GM21526 (cell line): ENCODE data around the gene TRIM54.
"Not testable (repeated sequence)": the region's sequence is repeated elsewhere in the genome, so short reads cannot be mapped to it uniquely, and the experiment has no call there.

ENCODE experiments used
- ATAC-seq: cut with Tn5 transposase; IDR thresholded peaks from one replicate; pipeline ENCODE4 v1.9.1; 2021; ENCODE audit warnings: moderate library complexity; ENCODE audit not compliant: unreplicated experiment, low FRiP score

The TRIM54 gene

DNA sequence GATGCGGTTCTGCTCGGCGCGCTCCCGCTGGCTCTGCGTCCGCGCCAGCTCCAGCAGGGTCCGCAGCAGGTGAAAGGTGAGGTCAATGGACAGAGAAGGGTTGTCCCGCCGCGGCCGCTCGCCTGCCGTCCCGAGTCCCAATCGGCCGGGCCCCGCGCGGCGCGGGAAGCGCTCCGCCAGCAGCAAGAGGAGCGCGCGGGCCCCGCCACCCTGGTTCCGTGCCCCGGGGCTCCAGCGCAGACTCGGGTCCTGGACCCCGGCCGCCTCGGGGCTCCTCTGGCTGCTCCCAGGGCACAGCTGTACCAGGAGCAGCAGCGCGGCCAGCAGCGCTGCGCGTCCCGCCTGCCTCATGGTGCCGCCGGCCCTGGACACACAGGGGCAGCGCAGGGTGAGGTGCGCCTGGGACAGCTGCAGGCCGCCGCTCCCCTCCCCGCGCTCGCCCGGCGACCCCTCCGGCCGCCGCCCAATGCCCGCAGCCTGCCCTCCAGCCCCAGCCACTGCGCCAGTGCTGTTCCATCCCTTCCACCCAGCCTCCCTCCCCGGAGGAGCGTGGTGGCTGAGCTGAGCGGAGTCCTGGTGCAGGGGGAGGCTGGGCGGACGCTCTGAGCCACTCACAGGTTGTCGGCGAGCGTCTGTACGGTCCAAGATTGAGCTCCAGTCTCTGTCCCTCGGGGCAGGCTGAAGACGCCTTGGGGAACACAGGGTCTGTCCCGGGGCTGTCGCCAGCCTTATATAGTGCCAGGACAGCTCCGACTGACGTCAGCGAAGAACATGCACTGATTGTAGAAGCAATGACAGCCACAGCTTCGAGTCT, 25.5 kb downstream of the TRIM54 start:
- no peak for ATAC-seq

DNA sequence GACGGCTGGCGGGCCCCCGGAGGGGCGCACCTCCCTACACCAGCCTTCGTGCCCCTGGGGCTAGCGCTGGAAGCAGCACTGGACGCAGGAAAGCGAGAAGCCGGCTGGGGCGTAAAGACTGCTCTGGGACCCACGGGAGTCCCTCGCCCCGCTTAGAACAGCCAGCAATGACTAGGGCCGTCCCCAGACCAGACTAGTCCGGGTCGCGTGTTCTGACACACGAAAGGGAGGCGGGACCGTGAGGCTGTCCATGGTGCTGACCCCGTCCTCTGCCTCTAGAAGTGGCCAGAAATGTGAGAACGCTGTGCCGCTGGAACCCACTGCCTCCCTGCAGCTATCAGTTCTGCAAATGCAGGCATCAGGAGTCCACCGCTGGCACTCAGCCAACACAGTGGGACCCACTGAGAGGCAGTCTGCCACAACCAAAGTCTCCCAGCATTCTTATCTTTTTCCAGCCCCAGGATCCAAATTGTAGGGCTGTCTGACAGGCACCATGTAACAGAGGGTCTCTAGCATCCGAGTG, 26.2 kb downstream of the TRIM54 start, which contains the start of gene UCN:
Gene UCN (minus strand): TSS at position 87 of the 523 bp plus-strand sequence. CDS start 550 bp downstream, outside the sequence.
- ATAC-seq, result no peak

DNA sequence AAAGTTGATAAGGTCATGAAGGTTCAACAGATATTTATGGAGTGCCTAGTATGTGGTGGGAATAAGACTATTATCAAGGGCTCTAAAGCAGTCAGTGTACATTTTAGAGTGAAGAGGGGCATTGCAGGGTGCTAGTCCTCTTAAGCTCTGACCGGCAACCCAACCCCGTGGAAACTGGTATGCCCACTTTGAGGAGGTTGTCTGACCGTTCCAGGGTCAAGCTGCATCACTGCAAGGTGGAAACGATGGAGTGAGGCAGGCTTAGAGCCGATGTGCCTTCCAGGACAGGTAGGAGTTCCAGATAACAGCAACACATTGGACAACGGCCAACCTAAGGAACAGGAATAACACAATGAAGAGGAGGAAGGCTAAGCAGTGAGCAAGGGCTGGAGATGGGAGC, 27.4 kb downstream of the TRIM54 start:
- no peak for ATAC-seq

DNA sequence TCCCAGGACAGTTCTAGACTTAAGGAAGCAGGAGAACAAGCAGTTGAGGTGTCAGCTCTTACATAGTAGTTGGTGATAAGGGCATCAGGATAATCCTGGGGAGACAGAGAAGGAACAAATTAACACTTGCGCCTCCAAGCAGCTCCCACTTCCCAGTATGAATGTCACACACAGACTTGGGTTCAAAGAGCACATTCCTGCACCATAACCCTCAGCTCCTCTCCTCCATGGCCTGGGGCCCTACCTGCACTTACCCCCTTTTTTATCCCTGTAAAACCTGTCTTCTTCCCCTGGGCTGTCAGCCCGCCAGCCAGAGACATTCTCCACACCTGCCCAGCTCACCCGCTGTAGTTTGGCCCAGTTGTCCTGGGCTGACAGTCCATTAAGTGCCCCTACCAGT, 29.9 kb downstream of the TRIM54 start:
- no peak for ATAC-seq

DNA sequence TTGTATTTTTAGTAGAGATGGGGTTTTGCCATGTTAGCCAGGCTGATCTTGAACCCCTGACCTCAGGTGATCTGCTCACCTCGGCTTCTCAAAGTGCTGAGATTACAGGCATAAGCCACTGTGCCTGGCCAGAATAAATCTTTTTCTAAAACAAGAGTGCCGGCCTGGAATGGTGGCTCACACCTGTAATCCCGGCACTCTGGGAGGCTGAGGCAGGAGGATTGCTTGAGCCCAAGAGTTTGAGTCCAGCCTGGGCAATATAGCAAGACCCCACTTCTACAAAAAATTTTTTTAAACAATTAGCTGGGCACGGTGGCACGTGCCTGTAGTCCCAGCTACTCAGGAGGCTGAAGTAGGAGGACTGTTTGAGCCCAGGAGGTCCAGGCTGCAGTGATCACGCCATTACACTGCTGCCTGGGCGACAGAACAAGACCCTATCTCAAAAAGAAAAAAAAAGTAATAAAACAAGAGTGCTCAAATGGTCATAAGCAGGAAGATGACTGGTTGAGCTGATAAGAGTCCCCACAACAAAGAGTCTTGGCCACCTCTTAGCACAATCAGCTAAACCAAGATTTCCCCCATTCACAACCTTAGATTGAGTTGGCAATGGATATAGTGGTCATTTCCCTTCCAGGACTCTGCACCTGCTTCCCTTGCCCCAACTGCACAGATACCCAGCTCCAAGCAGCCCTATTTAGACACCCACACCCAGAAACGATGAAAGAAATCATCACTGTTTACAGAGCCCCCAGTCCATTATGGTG, 31.8 kb downstream of the TRIM54 start:
- ATAC-seq, result no peak

DNA sequence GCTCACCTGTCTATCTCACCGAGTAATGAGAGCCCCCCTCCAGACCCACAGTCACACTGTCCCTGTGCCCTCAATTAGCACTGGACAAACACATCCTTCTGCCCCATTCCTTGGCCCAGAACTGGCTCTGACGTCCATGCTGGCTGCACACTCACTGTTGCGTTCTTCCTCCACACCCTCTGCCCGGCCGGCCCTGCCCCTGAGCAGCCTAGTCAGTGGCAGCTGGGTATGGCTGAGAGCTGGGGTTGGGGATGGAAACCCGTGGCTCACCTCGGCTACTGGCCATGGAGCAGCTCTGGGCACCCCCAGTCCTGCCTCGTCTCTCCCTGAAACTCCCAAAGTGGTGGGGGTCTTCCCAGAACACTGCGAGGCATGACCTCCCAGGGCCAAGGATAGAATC, 32.5 kb downstream of the TRIM54 start:
- no peak for ATAC-seq

DNA sequence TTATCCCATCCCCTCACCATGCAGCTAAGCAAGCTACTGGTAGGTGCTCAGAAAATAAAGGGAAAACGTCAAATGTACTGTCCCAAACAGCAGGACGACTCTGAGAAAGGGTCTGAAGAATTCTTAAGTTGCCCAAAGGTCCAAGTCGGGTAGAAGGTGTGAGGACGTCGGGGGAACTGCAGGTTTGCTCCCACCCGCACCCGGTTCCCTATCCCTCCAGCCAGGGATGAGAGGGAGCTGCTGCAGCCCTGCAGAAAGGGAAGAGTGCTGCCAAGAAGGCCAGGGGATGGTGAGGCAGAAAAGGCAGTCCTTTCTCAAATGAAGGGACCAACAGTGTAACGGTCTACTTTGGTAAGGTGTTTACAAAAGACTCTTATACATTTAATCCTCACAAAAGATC, 32.9 kb downstream of the TRIM54 start:
- ATAC-seq, result no peak

DNA sequence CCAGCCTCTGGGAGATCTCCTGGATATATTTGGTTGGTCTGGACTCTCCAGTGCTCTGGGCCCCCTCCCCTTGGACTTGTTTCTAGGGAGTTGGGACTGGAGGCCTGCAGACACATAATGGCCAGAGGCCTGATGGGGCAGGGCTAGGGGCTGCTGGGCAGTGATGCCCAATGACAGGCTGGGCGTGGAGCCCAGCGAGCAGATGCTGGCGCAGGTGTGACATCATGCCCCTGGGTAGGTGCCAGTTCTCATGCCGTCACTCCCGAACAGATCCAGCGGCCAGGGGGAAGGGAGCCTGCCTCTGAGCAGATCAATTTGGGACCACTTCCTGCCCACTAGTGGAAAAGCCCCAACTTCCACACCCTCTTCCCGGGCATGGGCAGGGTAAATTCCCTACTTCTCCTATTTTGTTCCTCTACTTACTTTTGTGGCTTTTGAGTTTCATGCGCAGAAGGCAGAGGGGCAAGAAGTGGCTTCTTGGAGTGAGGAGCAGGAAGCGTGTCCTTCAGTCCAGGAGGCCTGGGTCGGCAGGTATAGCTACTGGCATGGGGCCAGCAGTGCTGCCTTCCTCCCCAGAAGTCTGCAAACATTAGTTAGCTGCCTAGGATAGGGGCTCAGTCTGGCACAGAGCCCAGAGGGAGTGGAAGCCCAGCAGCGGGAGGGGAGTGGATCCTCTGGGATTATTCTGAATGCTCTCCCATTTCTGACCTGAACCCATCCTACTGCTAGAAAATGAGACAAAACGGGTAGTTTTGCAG, 34.6 kb downstream of the TRIM54 start:
- no peak for ATAC-seq

DNA sequence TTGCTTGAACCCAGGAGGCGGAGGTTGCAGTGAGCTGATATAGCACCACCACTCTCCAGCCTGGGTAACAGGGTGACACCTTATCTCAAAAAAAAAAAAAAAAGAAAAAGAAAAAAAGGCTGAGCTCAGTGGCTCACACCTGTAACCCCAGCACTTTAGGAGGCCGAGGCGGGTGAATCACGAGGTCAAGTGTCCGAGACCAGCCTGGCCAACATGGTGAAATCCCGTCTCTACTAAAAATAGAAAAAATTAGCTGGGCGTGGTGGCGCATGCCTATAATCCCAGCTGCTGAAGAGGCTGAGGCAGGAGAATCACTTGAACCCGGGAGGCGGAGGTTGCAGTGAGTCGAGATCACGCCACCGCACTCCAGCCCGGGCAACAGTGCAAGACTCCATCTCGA, 37.6 kb downstream of the TRIM54 start:
- not testable (repeated sequence) for ATAC-seq

DNA sequence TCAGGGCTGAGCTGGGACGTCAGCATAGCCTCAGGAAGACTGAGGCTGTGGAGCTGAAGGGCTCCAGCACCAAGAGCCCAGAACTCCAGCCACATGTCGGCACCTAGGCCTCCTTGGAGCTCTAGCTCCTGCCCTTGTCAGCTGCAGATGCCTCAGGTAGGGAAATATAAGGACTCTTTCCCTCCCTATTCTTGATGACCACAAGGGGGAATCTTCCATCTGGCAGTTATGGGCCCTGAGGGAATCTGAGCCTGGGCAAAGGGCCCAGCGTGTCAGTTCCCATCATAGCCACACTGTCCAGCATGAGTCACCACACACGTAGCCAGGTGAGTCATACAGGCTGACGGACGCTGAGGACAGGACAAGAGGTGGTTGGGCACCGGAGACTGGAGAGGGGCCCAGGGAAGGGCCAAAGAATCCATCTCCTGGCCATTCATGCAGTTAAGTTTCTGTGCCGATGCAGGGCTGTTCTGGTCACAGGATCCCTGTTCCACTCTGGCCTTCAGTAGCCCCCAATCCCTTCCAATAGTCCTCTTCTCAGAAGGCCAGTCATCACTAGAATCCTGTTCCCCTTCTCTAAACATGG, 38.8 kb downstream of the TRIM54 start:
- no peak for ATAC-seq

DNA sequence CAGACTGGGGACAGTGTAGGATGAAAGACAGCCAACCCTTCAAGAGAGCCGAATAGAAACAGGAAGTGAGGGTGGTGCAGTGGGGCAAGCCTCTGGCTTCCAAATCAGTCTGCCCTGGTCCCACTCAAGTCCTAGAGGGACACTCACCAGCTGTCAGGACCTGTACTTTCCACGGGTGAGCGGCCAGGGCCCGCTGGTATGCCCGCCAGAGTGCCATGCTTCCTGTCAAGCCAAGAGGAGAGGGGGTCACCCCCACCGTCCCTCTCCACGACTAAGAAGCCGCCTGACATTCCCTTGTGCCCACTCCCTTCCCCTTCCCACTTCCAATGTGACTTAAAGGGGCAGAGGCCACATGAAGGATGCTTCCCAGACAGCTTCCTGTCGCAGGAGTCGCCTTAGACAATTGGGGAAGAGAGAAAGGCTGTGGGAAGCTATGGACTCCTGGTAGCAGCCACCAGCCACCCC, 40.1 kb downstream of the TRIM54 start:
- ATAC-seq, result no peak

DNA sequence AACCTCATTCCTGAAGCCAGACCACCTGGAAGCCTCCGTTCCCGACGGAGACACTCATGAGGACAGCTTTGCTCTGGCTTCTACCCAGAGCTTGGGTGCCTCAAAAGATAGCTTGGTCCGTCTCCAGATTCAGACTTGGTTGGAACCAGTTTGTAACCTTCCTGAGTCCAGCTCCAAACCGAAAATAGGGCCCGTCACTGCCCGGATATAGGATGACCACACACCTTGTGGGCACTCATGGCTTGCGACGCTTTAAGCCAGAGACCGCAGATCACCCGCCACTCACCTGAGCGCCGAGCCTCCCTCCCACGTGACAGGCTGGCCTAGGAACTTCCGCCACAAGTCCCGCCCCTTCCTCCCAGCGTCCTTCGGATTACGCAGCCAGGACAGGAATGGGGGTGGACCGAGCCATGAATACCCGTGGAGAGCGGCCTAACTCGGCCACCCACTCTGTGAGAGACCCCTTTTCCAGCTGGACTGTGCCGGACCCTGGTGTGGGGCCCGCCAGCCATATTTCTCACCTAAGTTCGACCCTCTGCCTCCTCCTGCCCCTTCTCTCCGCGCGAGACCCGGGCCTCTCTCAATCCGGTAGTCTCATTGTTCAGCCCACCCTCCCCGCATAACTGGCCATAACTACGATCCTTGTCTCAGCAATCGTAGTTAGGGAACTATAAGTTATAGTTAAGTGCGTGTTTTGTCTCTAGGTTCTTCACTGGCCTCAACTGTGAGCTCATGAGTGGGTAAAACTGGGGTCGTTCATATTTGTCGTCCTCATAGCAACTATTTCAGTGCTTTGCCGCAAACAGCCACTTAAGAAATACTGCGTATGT, 40.8 kb downstream of the TRIM54 start, which contains the start of gene MPV17:
Gene MPV17 (minus strand): TSS at position 332 of the 830 bp plus-strand sequence. CDS start 580 bp downstream, outside the sequence.
- peak; percentile 73 for ATAC-seq

DNA sequence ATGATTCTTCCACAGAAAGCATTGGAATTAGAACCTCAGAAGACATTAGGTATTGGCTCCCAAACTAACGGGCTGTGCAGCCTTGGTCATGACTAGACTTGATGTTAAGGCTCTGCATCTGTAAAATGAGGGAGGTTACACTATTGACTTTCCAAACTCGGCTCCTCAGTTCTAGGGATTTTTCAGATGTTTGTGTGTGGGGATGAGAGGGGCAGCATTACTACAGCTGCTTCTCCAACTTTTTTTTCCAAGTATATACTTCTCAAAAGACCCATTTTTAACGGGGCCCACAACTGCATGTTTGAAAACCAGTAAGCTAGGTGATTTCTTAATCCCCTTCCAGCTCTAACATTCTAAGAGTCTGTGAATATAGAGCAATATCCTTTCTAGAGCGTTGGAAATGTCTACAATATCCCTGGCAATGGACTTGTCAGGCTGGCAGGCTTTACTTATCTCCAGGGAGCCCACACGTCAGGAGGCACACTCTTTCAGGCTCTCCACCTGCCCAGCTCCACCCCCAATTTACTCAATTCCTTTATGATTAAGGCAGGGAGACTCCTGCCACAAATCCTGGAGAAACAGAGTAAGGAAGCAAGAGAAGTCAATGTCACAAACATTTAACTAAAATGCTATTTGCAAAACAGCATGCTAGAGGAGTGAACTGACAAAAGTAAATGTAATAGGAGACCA, 41.5 kb downstream of the TRIM54 start:
- ATAC-seq, result no peak

DNA sequence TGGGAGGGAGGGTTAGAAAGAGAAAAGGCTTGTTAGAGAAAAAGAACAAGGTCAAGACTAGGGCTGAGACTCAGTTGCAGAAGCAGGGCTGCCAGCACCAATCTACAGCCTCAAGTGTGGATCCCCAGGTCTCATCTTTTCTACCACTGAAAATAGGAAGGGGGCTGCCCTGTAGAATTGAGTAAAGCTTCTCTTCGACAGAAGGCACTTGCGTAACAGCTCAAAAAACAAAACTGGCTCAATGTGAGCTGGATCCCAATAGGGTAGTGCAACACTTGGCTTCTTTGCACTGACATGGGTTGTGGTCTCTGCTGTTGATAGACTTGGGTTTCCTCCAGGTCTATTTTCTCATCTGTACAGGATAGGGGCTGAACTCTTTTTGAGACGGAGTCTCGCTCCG, 42.5 kb downstream of the TRIM54 start:
- ATAC-seq, result no peak

DNA sequence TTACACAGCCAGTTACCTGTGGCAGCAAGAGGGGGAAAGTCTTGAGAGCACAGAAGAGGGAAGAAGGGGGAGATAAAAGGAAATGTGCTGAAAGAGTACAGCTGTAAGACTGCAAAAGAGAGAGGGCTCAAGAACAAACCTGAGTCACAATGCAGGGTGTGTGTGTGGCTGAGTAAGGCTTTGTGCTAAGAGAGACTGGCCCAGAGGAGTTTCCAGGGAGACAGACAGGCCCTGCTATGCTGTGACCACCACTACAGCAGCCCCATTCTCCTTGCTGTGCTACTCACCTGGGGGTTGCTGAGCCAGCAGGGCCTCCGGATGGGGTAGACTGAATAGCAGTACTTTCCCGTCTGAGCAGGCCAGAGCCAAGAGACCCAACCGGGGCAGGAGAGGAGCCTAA, 53.1 kb downstream of the TRIM54 start:
- ATAC-seq, result no peak

DNA sequence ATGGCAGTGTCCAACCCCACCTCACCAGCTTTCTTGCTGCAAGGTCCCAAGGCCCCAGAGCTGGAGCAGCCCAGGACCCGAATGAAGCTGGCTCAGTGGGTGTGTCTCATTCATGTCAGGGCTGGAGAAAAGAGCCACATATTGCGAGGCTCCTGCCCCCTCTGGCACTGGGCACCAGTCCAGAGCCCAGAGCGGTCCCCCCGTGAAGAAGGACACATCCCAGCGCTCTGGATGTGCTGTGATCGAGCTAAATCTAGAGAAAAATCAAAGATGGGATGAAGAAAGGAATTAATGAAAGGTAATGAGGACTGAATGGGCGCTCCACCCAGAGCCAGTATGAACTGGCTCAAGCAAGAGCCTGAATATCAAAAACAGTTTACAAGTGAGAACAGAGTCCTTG, 53.9 kb downstream of the TRIM54 start:
- no peak for ATAC-seq

DNA sequence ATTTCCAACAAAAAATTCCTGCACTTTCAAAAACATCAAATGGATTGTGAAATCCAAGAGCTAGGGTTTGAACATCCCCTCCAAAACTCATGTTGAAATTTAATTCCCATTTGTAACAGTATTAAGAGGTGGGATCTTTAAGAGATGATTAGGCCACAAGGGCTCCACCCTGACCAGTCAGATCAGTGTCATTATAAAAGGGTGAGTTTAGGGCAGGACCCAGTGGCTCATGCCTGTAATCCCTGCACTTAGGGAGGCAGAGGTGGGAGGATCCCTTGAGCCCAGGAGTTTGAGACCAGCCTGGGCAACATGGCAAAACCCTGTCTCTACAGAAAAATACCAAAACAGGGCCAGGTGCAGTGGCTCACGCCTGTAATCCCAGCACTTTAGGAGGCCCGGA, 65.4 kb downstream of the TRIM54 start:
- ATAC-seq, result no peak

DNA sequence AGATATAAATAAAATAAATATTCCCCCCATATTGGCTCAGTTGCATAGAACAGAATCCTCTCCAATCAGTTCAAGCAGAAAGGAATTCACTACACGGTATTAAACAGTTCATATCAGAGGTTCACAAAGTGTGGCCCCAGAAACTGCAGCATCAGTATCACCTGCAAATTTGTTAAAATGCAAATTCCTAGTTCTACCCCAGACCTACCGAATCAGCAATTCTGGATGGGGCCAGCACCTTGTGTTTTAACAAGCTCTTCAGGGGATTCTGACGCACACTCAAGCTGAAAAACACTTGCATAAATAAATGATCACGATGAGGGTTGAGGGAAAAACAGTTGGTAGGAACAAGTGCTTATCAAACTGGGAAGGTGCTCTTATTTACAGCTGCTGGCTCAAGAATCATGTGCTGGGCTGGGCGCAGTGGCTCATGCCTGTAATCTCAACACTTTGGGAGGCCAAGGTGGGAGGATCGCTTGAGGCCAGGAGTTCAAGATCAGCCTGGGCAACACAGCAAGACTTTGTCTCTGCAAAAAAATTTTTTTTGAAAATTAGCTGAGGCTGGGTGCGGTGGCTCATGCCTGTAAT, 68.0 kb downstream of the TRIM54 start:
- no peak for ATAC-seq
